ENCODE results near the gene MARK3. TPM values are rescaled to one million over a fixed set of nuclear protein-coding genes. Genes with fewer than 3 reads are reported as not detected.

MARK3 gene
- total RNA-seq, 2 experiments from 2014 or later: 76.0 to 84.2 TPM

GRCh38 chr14:103491691-103492090 is 106.5 kb downstream of the MARK3 start:
- H3K4me3 Mint-ChIP-seq: no peak overlapping the region
- DNase-seq: no peak
- POLR2A ChIA-PET: no interaction called here
- CTCF ChIA-PET: interaction anchor here (0.6 kb wide), 1 partner anchor 20 kb away, joined by 3 read pairs; no protein-coding TSS in a partner anchor
- H3K27ac Mint-ChIP-seq: no peak overlapping the region
- peaks cover 30% of the 10 kb centered on the region for H3K36me3 Mint-ChIP-seq (ENCODE audit: low read depth)
- no peaks in the 10 kb centered on the region for H3K4me1 Mint-ChIP-seq
- H3K9me3 Mint-ChIP-seq: no peaks in the 10 kb centered on the region
- no peaks in the 10 kb centered on the region for H3K27me3 Mint-ChIP-seq

- Mint-ChIP-seq H3K36me3 (ENCODE audit: low read depth) (peaks cover 30% of the 10 kb centered on the region), H3K4me3 (no peak overlapping the region), H3K27ac (no peak overlapping the region), H3K9me3 (no peaks in the 10 kb centered on the region), H3K4me1 (no peaks in the 10 kb centered on the region), H3K27me3 (no peaks in the 10 kb centered on the region)
- no peak for DNase-seq
- ChIA-PET POLR2A (no interaction called here), CTCF (interaction anchor here (0.8 kb wide), 1 partner anchor 55 kb away, joined by 5 read pairs; no protein-coding TSS in a partner anchor)
These were observed 107.1 kb downstream of the MARK3 start for GRCh38 chr14:103492156-103492925.

- no peak overlapping the region for H3K4me3 Mint-ChIP-seq
- H3K27me3 Mint-ChIP-seq: no peaks in the 10 kb centered on the region
- ChIA-PET POLR2A (no interaction called here), CTCF (no interaction called here)
- no peaks in the 10 kb centered on the region for H3K9me3 Mint-ChIP-seq
- no peak overlapping the region for H3K27ac Mint-ChIP-seq
- DNase-seq: no peak
- peaks cover 27% of the 10 kb centered on the region for H3K36me3 Mint-ChIP-seq (ENCODE audit: low read depth)
- peaks cover 6% of the 10 kb centered on the region for H3K4me1 Mint-ChIP-seq
These were observed 110.6 kb downstream of the MARK3 start for GRCh38 chr14:103495854-103496253.

GRCh38 chr14:103496776-103497175 is 111.6 kb downstream of the MARK3 start:
- Mint-ChIP-seq H3K27me3 (no peaks in the 10 kb centered on the region), H3K27ac (no peak overlapping the region), H3K36me3 (ENCODE audit: low read depth) (peaks cover 28% of the 10 kb centered on the region), H3K9me3 (no peaks in the 10 kb centered on the region), H3K4me3 (no peak overlapping the region), H3K4me1 (peaks cover 7% of the 10 kb centered on the region)
- CTCF ChIA-PET: no interaction called here
- POLR2A ChIA-PET: no interaction called here
- DNase-seq: no peak

GRCh38 chr14:103499709-103500108 is 114.5 kb downstream of the MARK3 start:
- no peaks in the 10 kb centered on the region for H3K9me3 Mint-ChIP-seq
- no peak for DNase-seq
- no peak overlapping the region for H3K4me3 Mint-ChIP-seq
- H3K36me3 Mint-ChIP-seq (ENCODE audit: low read depth): peaks cover 41% of the 10 kb centered on the region
- ChIA-PET CTCF (interaction anchor here (0.9 to 2.9 kb wide), 8 partner anchors 10 to 107 kb away, joined by 4 to 11 read pairs (median 4); no protein-coding TSS in a partner anchor), POLR2A (no interaction called here)
- no peak overlapping the region for H3K27ac Mint-ChIP-seq
- H3K27me3 Mint-ChIP-seq: no peaks in the 10 kb centered on the region
- H3K4me1 Mint-ChIP-seq: peaks cover 7% of the 10 kb centered on the region

GRCh38 chr14:103500148-103500990 is 115.2 kb downstream of the MARK3 start:
- Mint-ChIP-seq H3K4me1 (peaks cover 7% of the 10 kb centered on the region), H3K9me3 (no peaks in the 10 kb centered on the region), H3K27me3 (no peaks in the 10 kb centered on the region), H3K4me3 (no peak overlapping the region), H3K27ac (no peak overlapping the region), H3K36me3 (ENCODE audit: low read depth) (peaks cover 42% of the 10 kb centered on the region)
- ChIA-PET POLR2A (interaction anchor here (1.2 kb wide), 1 partner anchor 28 kb away, joined by 3 read pairs; no protein-coding TSS in a partner anchor), CTCF (interaction anchor here (0.7 to 2.9 kb wide), 9 partner anchors 10 to 84 kb away, joined by 3 to 11 read pairs (median 4); no protein-coding TSS in a partner anchor)
- DNase-seq: peak; percentile 80

GRCh38 chr14:103501041-103501870 is 116.0 kb downstream of the MARK3 start:
- H3K4me1 Mint-ChIP-seq: peaks cover 7% of the 10 kb centered on the region

GRCh38 chr14:103501921-103502669 is 116.9 kb downstream of the MARK3 start:
- Mint-ChIP-seq H3K36me3 (ENCODE audit: low read depth) (peaks cover 37% of the 10 kb centered on the region), H3K27me3 (no peaks in the 10 kb centered on the region), H3K4me1 (peaks cover 7% of the 10 kb centered on the region), H3K4me3 (no peak overlapping the region), H3K27ac (no peak overlapping the region), H3K9me3 (no peaks in the 10 kb centered on the region)
- CTCF ChIA-PET: interaction anchor here (0.6 kb wide), 1 partner anchor 57 kb away, joined by 3 read pairs; no protein-coding TSS in a partner anchor
- DNase-seq: no peak
- POLR2A ChIA-PET: no interaction called here

More at GRCh38 chr14:103501041-103501870, 116.0 kb downstream of the MARK3 start:
- H3K27me3 Mint-ChIP-seq: no peaks in the 10 kb centered on the region
- DNase-seq: no peak
- no peak overlapping the region for H3K4me3 Mint-ChIP-seq
- H3K9me3 Mint-ChIP-seq: no peaks in the 10 kb centered on the region
- peaks cover 37% of the 10 kb centered on the region for H3K36me3 Mint-ChIP-seq (ENCODE audit: low read depth)
- POLR2A ChIA-PET: interaction anchor here (1.2 kb wide), 1 partner anchor 27 kb away, joined by 3 read pairs; no protein-coding TSS in a partner anchor
- CTCF ChIA-PET: interaction anchor here (0.6 kb wide), 1 partner anchor 57 kb away, joined by 3 read pairs; no protein-coding TSS in a partner anchor
- H3K27ac Mint-ChIP-seq: no peak overlapping the region

- ChIA-PET POLR2A (no interaction called here), CTCF (interaction anchor here (0.6 kb wide), 1 partner anchor 398 kb away, joined by 4 read pairs; no protein-coding TSS in a partner anchor)
- no peaks in the 10 kb centered on the region for H3K27me3 Mint-ChIP-seq
- no peaks in the 10 kb centered on the region for H3K9me3 Mint-ChIP-seq
- no peak overlapping the region for H3K4me3 Mint-ChIP-seq
- H3K36me3 Mint-ChIP-seq (ENCODE audit: low read depth): peaks cover 35% of the 10 kb centered on the region
- no peak for DNase-seq
- peaks cover 7% of the 10 kb centered on the region for H3K4me1 Mint-ChIP-seq
- H3K27ac Mint-ChIP-seq: no peak overlapping the region
These were observed 117.7 kb downstream of the MARK3 start for GRCh38 chr14:103502877-103503276.

GRCh38 chr14:103503296-103503695 is 118.1 kb downstream of the MARK3 start:
- ChIA-PET POLR2A (no interaction called here), CTCF (interaction anchor here (0.6 kb wide), 1 partner anchor 398 kb away, joined by 4 read pairs; no protein-coding TSS in a partner anchor)
- H3K36me3 Mint-ChIP-seq (ENCODE audit: low read depth): peaks cover 35% of the 10 kb centered on the region
- H3K4me1 Mint-ChIP-seq: peaks cover 7% of the 10 kb centered on the region
- H3K4me3 Mint-ChIP-seq: no peak overlapping the region
- DNase-seq: no peak
- H3K27me3 Mint-ChIP-seq: no peaks in the 10 kb centered on the region
- H3K27ac Mint-ChIP-seq: no peak overlapping the region
- H3K9me3 Mint-ChIP-seq: no peaks in the 10 kb centered on the region

- no peak for DNase-seq
- ChIA-PET CTCF (interaction anchor here (2.2 kb wide), 1 partner anchor 14 kb away, joined by 6 read pairs; no protein-coding TSS in a partner anchor), POLR2A (no interaction called here)
- Mint-ChIP-seq H3K27ac (no peak overlapping the region), H3K4me1 (peaks cover 3% of the 10 kb centered on the region), H3K9me3 (no peaks in the 10 kb centered on the region), H3K36me3 (ENCODE audit: low read depth) (peaks cover 41% of the 10 kb centered on the region), H3K27me3 (no peaks in the 10 kb centered on the region), H3K4me3 (no peak overlapping the region)
These were observed 119.9 kb downstream of the MARK3 start for GRCh38 chr14:103504991-103505565.

Data from activated CD4-positive, alpha-beta memory T cell treated with anti-CD3 and anti-CD28 coated beads, Interleukin-2, amount 10 ng/mL, durations not matched to agents 7 days and 5 days (primary cell).